Spinal cord (tissue), 10 donors: ENCODE measurements around the gene C1QTNF12. TPM values are rescaled to one million over a fixed set of nuclear protein-coding genes. Genes with fewer than 3 reads are reported as not detected.

Experiments
- DNase-seq, 6 donors: peaks; one replicate each; pipeline versions ENCODE4 v3.0.0 to v3.0.0-alpha.2; 2013 to 2015; ENCODE audit warnings: low spot score in 6 of 6, low read depth in 4 of 6
- H3K27ac ChIP-seq: one replicate; pipeline ENCODE4 v1.5.1; 2013; ENCODE audit warnings: low read depth, low read length, control low read depth
- H3K27me3 ChIP-seq: one replicate; pipeline ENCODE4 v1.6.1; 2013; ENCODE audit warnings: low read length; ENCODE audit not compliant: control insufficient read depth, insufficient read depth
- H3K36me3 ChIP-seq: one replicate; pipeline ENCODE4 v1.6.1; 2013; ENCODE audit warnings: low read length; ENCODE audit not compliant: control insufficient read depth, insufficient read depth
- H3K4me1 ChIP-seq: one replicate; pipeline ENCODE4 v1.6.1; 2013; ENCODE audit warnings: low read length; ENCODE audit not compliant: control insufficient read depth, insufficient read depth
- H3K4me3 ChIP-seq: one replicate; pipeline ENCODE4 v1.5.1; 2013; ENCODE audit warnings: low read depth, low read length, control low read depth
- H3K9me3 ChIP-seq: one replicate; pipeline ENCODE4 v1.6.1; 2013; ENCODE audit warnings: low read length; ENCODE audit not compliant: control insufficient read depth, insufficient read depth
- WGBS: methylation state at CpG from one replicate; pipeline ENCODE4 v1.1.5; 2013; ENCODE audit warnings: missing lambda C conversion rate; ENCODE audit not compliant: insufficient coverage; 5-methylcytosine and 5-hydroxymethylcytosine counted together
- long read RNA-seq, 4 donors: transcript quantifications; one replicate each; lab custom pipeline, GENCODE V29; 2026
- polyA plus RNA-seq, 2 donors: library from polyadenylated mRNA; unstranded; fragments of 120-200 nt; gene quantifications; one replicate each; pipeline ENCODE4 v1.2.1, GENCODE V29; 2013; ENCODE audit not compliant: insufficient read length in 2 of 2
- total RNA-seq, 2 donors: library from RNA; depleted of rRNA in 1 of 2; stranded (reverse); fragments of 120-200 nt in 1 of 2; fragments of >200 nt in 1 of 2; gene quantifications; one replicate each; pipeline versions ENCODE4 v1.2.3 to v1.2.4, GENCODE V29; 2013 to 2014
- donor health status: healthy.

The C1QTNF12 gene, protein sequence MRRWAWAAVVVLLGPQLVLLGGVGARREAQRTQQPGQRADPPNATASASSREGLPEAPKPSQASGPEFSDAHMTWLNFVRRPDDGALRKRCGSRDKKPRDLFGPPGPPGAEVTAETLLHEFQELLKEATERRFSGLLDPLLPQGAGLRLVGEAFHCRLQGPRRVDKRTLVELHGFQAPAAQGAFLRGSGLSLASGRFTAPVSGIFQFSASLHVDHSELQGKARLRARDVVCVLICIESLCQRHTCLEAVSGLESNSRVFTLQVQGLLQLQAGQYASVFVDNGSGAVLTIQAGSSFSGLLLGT
- 10 to 100 TPM in 1 of 2 donors, 1 to 10 TPM in 1; 2.7 to 10.4 TPM for total RNA-seq
- polyA plus RNA-seq, result 1 to 10 TPM; 1.4 to 5.7 TPM
- long read RNA-seq, donor 1, result 0 reads
- long read RNA-seq, donor 2, result 0 reads
- long read RNA-seq, donor 3, partial matches to known transcripts, result 0 of 1 reads
- long read RNA-seq, donor 3, other reads (novel, unspliced or antisense), result 0 of 1 reads
- long read RNA-seq, donor 4, result 0 reads

DNA sequence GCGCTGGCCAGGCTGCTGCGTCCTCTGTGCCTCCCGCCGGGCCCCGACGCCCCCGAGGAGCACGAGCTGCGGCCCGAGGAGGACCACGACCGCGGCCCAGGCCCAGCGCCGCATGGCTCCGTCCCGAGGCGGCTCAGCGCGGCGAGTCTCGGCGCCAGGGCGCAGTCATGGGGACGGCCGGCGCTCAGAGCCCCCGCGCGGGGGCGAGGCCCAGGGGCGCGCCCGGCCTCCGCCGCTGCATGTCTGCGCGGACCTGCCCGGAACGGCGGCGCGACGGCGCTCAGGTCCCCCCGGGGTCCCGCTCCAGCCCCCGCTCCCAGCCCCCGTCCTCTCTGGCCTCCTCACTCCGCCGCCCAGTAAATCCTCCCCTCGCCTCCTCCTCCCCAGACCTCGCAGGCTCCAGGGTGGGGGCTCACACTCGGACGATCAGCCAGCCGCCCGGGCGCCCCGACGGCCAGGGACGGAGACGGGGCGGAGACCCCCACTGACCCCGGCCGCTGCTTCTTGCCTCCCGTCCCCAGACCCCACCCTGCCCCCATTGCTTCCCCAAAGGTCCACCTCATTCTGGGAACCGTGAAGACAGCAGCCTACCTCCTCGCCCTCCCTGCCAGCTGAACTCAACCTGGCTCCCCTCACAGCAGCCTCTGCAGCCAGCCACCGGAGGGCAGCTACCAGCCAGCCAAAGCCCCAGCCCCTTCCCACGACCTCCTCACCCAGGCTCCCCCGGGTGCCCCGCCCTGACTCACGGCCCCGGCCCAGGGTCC is at the start of gene C1QTNF12:
Gene C1QTNF12, minus strand, starts transcription at position 146 of the 764 bp plus-strand sequence. Its CDS starts 32 bp downstream, at position 114.
- Histone ChIP-seq H3K27me3 (peaks cover 27% of the 10 kb centered on the region), H3K27ac (no peak within 1 kb of the TSS), H3K4me1 (peaks cover 11% of the 10 kb centered on the region), H3K4me3 (no peak within 1 kb of the TSS), H3K36me3 (peaks cover 26% of the 10 kb centered on the region), H3K9me3 (no peaks in the 10 kb centered on the region)
- no peak for DNase-seq
- 3% methylated on average over 72 of the region's 74 CpGs for WGBS

DNA sequence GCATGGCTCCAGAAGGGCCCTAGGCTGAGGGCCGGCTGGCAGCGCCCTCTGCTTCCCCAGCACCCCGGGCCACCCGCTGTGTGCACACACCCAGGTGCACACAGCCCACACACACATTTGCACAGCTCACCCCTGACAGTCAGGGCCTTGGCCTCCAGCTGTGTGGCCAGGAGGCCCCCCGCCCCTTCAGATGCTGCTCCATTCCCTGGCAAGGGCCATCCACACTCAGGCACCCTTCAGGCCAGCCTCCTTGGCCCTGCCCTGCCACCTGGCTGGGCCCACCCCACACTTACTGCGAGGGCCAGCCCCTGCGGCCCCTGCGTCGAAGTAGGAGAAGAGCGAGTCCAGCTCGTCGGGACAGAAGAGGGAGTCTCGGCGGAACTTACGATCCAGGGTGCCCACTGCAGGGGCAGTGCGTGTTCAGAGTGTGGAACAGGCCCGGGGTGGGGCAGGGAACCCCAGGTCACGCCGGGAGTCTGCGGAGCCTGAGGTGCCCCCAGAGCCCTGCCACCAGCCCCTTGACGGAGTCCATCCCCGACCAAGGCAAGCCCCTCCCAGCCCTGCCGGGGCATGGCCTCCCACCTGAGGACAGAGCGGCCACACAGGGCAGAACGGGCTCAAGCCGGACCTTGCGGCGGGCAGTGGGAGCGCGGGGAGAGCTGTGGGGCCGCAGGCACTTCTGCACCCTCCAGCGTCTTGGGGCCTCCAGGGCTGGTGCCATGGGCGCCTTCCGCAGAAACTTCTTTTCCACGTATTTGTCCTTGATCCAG is 48.8 kb upstream of the C1QTNF12 start:
- no peak overlapping the region for H3K27ac ChIP-seq
- no peak overlapping the region for H3K4me3 ChIP-seq
- H3K36me3 ChIP-seq, result peaks cover 96% of the 10 kb centered on the region
- no peak for DNase-seq
- no peaks in the 10 kb centered on the region for H3K9me3 ChIP-seq
- H3K4me1 ChIP-seq, result peaks cover 50% of the 10 kb centered on the region
- WGBS, result 95% methylated on average over 34 of the region's 35 CpGs
- no peaks in the 10 kb centered on the region for H3K27me3 ChIP-seq

DNA sequence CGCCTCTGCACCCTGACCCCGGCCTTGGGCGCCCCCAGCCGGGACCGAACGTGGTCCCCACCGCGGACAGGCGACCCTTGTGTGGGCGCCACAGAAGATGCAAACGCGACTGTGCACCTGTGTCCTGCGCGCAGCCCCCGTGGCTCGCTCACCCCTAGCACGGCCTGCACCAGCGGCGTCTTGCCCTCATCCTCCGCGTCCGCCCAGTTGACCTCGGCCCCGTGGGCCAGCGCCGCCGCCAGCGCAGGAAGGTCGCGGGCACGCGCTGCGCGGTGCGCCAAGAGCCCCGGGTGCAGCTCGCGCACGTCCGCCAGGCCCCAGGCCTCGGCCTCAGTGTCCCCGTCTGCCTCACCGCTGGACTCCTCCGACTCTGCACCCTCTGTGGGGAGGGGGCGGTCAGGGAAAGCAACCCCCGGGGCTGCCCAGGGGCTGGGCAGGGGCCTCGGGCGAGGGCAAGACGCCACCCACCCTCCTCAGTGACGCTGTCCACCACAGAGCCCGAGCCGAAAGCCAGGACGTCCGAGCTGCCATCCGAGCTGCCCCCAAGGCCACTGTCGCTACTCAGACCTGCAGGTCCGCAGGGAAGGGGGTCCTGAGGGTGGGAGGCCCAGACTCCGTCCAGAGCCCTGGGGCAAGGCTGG is 47.8 kb upstream of the C1QTNF12 start:
- DNase-seq, result no peak
- Histone ChIP-seq H3K4me3 (no peak overlapping the region), H3K27me3 (no peaks in the 10 kb centered on the region), H3K27ac (no peak overlapping the region), H3K36me3 (peaks cover 90% of the 10 kb centered on the region), H3K4me1 (peaks cover 41% of the 10 kb centered on the region), H3K9me3 (no peaks in the 10 kb centered on the region)
- 87% methylated on average over 51 of the region's 58 CpGs for WGBS

DNA sequence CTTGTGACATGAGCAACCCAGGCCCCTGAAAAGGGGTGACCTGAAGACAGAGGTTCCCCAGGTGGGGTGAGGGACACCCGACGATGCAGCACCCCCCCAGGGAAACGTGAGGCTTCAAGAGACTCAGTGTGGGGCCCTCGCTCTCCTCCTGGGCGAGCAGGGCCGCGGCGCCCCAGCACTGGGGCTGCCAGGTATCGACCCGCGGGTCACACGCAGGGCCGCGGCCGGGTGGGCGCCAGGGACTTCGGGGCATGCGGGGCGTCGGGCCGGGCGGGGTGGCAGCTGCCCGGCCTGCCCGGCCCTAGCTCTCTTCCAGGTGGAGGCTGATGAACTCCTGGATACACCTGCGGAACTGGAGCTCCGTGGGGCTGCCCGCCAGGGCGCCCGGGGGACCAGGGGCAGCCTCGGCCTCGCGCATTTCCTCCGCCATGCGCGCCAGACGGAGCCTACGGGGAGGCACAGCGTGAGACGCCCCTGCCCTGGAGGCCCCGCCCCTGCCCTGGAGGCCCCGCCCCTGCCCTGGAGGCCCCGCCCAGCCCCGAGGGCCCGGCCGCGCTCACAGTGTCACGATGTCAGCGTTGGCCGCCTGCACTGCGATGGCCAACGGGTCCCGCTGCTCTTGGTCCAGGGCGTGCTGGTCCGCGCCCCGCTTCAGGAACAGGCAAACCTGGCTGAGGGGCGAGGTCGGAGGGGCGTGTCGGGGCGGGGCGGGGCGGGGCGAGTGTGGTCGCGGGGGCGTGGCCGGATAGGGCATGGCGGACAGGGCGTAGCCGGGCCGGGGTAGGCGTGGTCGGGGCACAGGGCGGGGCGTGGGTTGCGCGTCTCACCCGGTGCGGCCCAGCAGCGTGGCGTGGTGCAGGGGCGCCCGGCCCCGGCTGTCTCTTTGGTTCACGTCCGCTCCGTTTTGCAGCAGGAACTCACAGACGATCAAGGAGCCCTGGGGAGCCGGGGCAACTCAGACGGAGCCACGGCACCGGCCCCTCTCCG is 47.0 kb upstream of the C1QTNF12 start:
- no peak overlapping the region for H3K27ac ChIP-seq
- peaks cover 82% of the 10 kb centered on the region for H3K36me3 ChIP-seq
- WGBS, result 75% methylated on average over 91 of the region's 94 CpGs
- no peaks in the 10 kb centered on the region for H3K9me3 ChIP-seq
- H3K4me1 ChIP-seq, result peaks cover 32% of the 10 kb centered on the region
- no peaks in the 10 kb centered on the region for H3K27me3 ChIP-seq
- no peak for DNase-seq
- no peak overlapping the region for H3K4me3 ChIP-seq

DNA sequence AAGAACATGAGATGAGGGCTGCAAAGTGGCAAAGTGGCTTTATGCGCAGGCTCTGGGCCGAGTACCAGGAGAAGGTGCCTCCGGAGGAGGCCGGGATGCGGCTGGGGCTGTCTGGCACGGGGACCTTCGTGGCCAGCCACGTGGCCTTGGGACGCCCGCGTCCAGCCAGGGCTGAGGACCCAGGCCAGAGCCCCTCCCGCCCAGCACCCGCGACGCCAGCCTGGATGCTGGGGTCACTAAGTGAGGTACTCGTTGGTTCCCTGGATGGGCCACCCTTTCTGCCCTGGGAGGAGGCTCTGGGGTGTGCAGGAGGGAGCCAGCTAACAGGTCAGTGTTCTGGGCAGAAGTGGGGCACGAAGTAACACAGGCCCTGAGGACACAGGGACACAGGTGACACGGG is 46.3 kb upstream of the C1QTNF12 start:
- Histone ChIP-seq H3K9me3 (no peaks in the 10 kb centered on the region), H3K36me3 (peaks cover 75% of the 10 kb centered on the region), H3K4me3 (no peak overlapping the region), H3K4me1 (peaks cover 26% of the 10 kb centered on the region), H3K27ac (no peak overlapping the region), H3K27me3 (no peaks in the 10 kb centered on the region)
- 87% methylated on average over 18 of the region's 18 CpGs for WGBS
- DNase-seq, result no peak

DNA sequence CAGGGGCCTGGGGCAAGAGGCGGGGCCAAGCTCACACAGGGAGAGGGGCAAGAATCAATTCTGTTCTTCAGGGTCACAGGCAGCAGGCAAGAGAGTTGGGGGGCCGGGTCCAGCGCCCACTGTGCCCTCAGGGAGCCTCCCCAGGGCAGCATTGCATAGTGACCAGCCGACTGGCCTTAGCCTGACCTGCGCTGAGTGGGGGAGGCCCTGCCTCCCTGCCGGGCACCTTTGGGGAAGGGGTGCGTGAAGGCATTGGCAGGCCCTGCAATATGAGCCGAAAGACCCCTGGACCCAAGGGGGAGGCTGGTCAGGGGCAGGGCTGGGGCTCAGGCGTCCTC is 45.9 kb upstream of the C1QTNF12 start:
- no peak for DNase-seq
- H3K9me3 ChIP-seq, result no peaks in the 10 kb centered on the region
- H3K4me1 ChIP-seq, result peaks cover 23% of the 10 kb centered on the region
- WGBS, result 86% methylated on average over 8 of the region's 9 CpGs
- peaks cover 74% of the 10 kb centered on the region for H3K36me3 ChIP-seq
- H3K27me3 ChIP-seq, result no peaks in the 10 kb centered on the region
- no peak overlapping the region for H3K4me3 ChIP-seq
- no peak overlapping the region for H3K27ac ChIP-seq

DNA sequence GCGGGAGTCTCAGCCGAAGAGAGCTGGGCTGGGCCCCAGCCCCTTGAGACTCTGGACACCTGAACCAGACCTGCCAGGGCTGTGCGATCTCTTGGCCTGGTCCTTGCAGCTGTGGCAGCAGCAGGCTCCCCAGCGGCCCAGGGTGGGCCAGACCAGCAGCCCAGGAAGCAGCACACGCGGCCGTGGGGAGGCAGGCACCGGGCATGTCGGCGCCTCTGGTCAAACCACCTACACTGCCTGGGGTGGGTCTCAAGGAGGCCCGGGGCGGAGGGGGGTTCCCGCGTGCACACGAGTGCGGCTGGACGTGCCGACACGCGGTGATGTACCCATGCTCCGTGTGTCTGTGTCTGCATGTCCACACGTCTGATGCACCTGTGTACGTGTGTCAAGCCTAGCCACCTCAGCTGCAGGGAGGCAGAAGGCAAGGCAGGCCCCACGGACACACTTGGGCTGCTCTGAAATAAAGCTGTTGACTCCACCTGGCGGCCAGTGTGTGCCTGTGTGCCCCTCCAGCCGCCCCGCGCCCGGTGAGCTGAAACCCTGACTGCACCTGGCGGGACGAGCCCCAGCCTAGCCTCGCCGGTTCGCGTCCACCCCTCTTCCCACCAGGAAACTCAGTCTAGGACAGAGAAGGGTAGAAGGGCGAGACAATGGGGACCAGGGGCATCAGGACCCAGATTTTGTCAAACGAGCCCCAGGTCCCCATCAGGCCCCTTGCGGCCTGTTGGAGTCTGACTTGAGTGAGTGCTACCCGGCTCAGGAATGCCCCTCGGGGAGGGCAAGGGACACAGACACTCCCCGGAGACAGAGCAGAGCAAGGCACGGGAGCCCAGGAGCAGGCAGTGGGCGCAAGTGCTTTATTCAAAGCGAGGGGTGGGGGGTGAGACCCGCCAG is 45.3 kb upstream of the C1QTNF12 start:
- no peaks in the 10 kb centered on the region for H3K9me3 ChIP-seq
- peaks cover 74% of the 10 kb centered on the region for H3K36me3 ChIP-seq
- WGBS, result 53% methylated on average over 35 of the region's 45 CpGs
- H3K27me3 ChIP-seq, result no peaks in the 10 kb centered on the region
- H3K4me3 ChIP-seq, result no peak overlapping the region
- H3K4me1 ChIP-seq, result peaks cover 23% of the 10 kb centered on the region
- no peak overlapping the region for H3K27ac ChIP-seq
- DNase-seq, result peak in 2 of 6 donors; percentile 74 to 90

DNA sequence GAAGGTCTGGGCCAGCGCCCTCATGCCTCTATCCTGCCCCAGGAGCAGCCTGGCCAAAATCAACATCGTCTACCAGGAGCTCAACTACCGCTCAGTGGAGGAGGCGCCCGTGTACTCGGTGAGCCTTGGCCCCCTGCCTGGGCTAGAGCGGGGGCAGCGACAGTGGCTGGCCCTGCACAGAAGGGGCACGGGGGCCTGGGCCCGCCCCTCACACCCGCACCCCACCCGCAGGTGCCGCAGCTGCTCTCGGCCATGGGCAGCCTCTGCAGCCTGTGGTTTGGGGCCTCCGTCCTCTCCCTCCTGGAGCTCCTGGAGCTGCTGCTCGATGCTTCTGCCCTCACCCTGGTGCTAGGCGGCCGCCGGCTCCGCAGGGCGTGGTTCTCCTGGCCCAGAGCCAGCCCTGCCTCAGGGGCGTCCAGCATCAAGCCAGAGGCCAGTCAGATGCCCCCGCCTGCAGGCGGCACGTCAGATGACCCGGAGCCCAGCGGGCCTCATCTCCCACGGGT is 44.6 kb upstream of the C1QTNF12 start:
- Histone ChIP-seq H3K27ac (no peak overlapping the region), H3K4me3 (no peak overlapping the region)

More for the DNA sequence above, 44.6 kb upstream of the C1QTNF12 start:
- Histone ChIP-seq H3K36me3 (peaks cover 67% of the 10 kb centered on the region), H3K9me3 (no peaks in the 10 kb centered on the region), H3K27me3 (no peaks in the 10 kb centered on the region), H3K4me1 (peaks cover 19% of the 10 kb centered on the region)
- WGBS, result 40% methylated on average over 28 of the region's 28 CpGs
- no peak for DNase-seq
